ENCODE measurements around the gene TTC28.

- TF ChIP-seq CEBPB (IDR thresholded peaks at IDR 0.05; ENCODE audit: low read depth): no peak
- TF ChIP-seq SIN3A (IDR thresholded peaks at IDR 0.05; ENCODE audit: low read depth): no peak
- TF ChIP-seq, protein P1, sequence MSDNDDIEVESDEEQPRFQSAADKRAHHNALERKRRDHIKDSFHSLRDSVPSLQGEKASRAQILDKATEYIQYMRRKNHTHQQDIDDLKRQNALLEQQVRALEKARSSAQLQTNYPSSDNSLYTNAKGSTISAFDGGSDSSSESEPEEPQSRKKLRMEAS (IDR thresholded peaks at IDR 0.05): no peak
- TF ChIP-seq, protein P2, sequence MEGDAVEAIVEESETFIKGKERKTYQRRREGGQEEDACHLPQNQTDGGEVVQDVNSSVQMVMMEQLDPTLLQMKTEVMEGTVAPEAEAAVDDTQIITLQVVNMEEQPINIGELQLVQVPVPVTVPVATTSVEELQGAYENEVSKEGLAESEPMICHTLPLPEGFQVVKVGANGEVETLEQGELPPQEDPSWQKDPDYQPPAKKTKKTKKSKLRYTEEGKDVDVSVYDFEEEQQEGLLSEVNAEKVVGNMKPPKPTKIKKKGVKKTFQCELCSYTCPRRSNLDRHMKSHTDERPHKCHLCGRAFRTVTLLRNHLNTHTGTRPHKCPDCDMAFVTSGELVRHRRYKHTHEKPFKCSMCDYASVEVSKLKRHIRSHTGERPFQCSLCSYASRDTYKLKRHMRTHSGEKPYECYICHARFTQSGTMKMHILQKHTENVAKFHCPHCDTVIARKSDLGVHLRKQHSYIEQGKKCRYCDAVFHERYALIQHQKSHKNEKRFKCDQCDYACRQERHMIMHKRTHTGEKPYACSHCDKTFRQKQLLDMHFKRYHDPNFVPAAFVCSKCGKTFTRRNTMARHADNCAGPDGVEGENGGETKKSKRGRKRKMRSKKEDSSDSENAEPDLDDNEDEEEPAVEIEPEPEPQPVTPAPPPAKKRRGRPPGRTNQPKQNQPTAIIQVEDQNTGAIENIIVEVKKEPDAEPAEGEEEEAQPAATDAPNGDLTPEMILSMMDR (IDR thresholded peaks at IDR 0.05 in 2 of 3, conservative IDR thresholded peaks at IDR 0.05 in 1 of 3; ENCODE audit: borderline replicate concordance in 1 of 3, insufficient read depth in 1 of 3, low read depth in 2 of 3, low read length in 2 of 3): no peak
- no peak for TF ChIP-seq POLR2A (IDR thresholded peaks at IDR 0.05; ENCODE audit: borderline replicate concordance, extremely low read depth, insufficient read depth, insufficient read length)
- no peak for TF ChIP-seq POLR2AphosphoS5 (IDR thresholded peaks at IDR 0.05; ENCODE audit: low read depth, low read length)
- no peak for TF ChIP-seq RAD21 (IDR thresholded peaks at IDR 0.05; ENCODE audit: low read depth)
Measured at GRCh38 chr22:28358312-28358711, 321.3 kb downstream of the TTC28 start.
